HL-60 (cell line): Measurements from ENCODE around the gene WDR5.

Experiments used
- DNase-seq, 2 experiments: peaks; one replicate each; pipeline ENCODE4 v3.0.0-alpha.2; 2010 to 2020; ENCODE audit warnings: low read depth in 1 of 2, low spot score in 1 of 2
- H3K27ac ChIP-seq: fragments of 250-450 bp; sonication (Bioruptor Pico); replicated peaks from 2 replicates; pipeline ENCODE4 v1.5.1; 2020; ENCODE audit warnings: mild to moderate bottlenecking, moderate library complexity
- H3K27me3 ChIP-seq: fragments of 250-450 bp; sonication (Bioruptor Pico); 2 replicates; pipeline ENCODE4 v1.5.1; 2021; ENCODE audit warnings: mild to moderate bottlenecking, moderate library complexity; ENCODE audit not compliant: insufficient read depth, poor library complexity, severe bottlenecking
- H3K4me3 ChIP-seq: replicated peaks from 2 replicates; pipeline ENCODE4 v1.5.1; 2011; ENCODE audit warnings: mild to moderate bottlenecking, control low read depth, low read length; ENCODE audit not compliant: insufficient read depth
- CTCF ChIP-seq: IDR thresholded peaks from one replicate; pipeline ENCODE4 v1.5.1; 2011; ENCODE audit warnings: low read length, control low read depth, inconsistent platforms; ENCODE audit not compliant: insufficient read depth
- GABPA ChIP-seq: IDR thresholded peaks from 2 replicates; pipeline ENCODE4 v1.6.1; 2012; ENCODE audit warnings: low read depth
- POLR2AphosphoS5 ChIP-seq: IDR thresholded peaks from 2 replicates; pipeline ENCODE4 v1.6.1; 2012; ENCODE audit warnings: low read depth
- SPI1 ChIP-seq: IDR thresholded peaks from 2 replicates; pipeline ENCODE4 v1.6.1; 2012; ENCODE audit warnings: low read depth, mild to moderate bottlenecking, borderline replicate concordance
- TF ChIP-seq, protein P1 (sequence below): IDR thresholded peaks from 2 replicates; pipeline ENCODE4 v1.6.1; 2012; ENCODE audit warnings: low read depth; ENCODE audit not compliant: insufficient replicate concordance

Gene WDR5

GRCh38 chr9:134208981-134209725 lies 73.3 kb downstream of the WDR5 start:
- no peak overlapping the region for H3K27ac ChIP-seq
- no peaks in the 10 kb centered on the region for H3K27me3 ChIP-seq
- DNase-seq, result no peak
- no peak for TF ChIP-seq POLR2AphosphoS5
- TF ChIP-seq SPI1, result no peak
- TF ChIP-seq CTCF, result no peak
- TF ChIP-seq, protein P1, sequence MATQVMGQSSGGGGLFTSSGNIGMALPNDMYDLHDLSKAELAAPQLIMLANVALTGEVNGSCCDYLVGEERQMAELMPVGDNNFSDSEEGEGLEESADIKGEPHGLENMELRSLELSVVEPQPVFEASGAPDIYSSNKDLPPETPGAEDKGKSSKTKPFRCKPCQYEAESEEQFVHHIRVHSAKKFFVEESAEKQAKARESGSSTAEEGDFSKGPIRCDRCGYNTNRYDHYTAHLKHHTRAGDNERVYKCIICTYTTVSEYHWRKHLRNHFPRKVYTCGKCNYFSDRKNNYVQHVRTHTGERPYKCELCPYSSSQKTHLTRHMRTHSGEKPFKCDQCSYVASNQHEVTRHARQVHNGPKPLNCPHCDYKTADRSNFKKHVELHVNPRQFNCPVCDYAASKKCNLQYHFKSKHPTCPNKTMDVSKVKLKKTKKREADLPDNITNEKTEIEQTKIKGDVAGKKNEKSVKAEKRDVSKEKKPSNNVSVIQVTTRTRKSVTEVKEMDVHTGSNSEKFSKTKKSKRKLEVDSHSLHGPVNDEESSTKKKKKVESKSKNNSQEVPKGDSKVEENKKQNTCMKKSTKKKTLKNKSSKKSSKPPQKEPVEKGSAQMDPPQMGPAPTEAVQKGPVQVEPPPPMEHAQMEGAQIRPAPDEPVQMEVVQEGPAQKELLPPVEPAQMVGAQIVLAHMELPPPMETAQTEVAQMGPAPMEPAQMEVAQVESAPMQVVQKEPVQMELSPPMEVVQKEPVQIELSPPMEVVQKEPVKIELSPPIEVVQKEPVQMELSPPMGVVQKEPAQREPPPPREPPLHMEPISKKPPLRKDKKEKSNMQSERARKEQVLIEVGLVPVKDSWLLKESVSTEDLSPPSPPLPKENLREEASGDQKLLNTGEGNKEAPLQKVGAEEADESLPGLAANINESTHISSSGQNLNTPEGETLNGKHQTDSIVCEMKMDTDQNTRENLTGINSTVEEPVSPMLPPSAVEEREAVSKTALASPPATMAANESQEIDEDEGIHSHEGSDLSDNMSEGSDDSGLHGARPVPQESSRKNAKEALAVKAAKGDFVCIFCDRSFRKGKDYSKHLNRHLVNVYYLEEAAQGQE, result no peak
- no peak for TF ChIP-seq GABPA
- H3K4me3 ChIP-seq, result no peak overlapping the region
